Endothelial cell of umbilical vein (primary cell): ENCODE results near the gene ZDHHC17. TPM values are rescaled to one million over a fixed set of nuclear protein-coding genes. Genes with fewer than 3 reads are reported as not detected.

ENCODE experiments used
- BruUV-seq: library from RNA; stranded (reverse); fragments of 400-500 nt; replicated peaks from 2 replicates; lab custom pipeline; 2021; lab: Mats Ljungman, UMichigan
- CTCF ChIA-PET: fragments of 300-600, 350-600 bp; sonication (Branson Sonifier 250); formaldehyde crosslinking; loops from one replicate; lab custom pipeline; 2021; ENCODE audit warnings: antibody characterized with exemption, inconsistent platforms; lab: Charles Lee
- POLR2A ChIA-PET: fragments of 300-600, 350-600 bp; sonication (Branson Sonifier 250); formaldehyde crosslinking; loops from one replicate; lab custom pipeline; 2021; ENCODE audit warnings: antibody characterized with exemption, inconsistent platforms; lab: Charles Lee
- DNase-seq: peaks from one replicate; pipeline ENCODE4 v3.0.0-alpha.2; 2011; ENCODE audit warnings: low read depth, low spot score
- FAIRE-seq: peaks from 2 replicates; lab custom pipeline; 2011; peaks lifted over from hg19 to GRCh38; lab: Jason Lieb, UNC
- H2AFZ ChIP-seq: 2 replicates; pipeline ENCODE4 v1.6.0; 2012; ENCODE audit warnings: low read depth, low read length, control low read depth, inconsistent platforms
- H3K27ac ChIP-seq: 2 replicates; pipeline ENCODE4 v1.5.1; 2011; ENCODE audit warnings: low read depth, mild to moderate bottlenecking, control low read depth, low read length, moderate library complexity; ENCODE audit not compliant: insufficient read depth
- H3K27me3 ChIP-seq, 2 experiments: 2 replicates each; pipeline versions ENCODE4 v1.6.0 to v1.6.1; 2011; ENCODE audit warnings: low read length in 2 of 2, mixed read lengths in 1 of 2; ENCODE audit not compliant: control insufficient read depth in 2 of 2, insufficient read depth in 2 of 2
- H3K36me3 ChIP-seq, 2 experiments: 2 replicates in 1 of 2; 3 replicates in 1 of 2; pipeline ENCODE4 v1.5.1; 2011; ENCODE audit warnings: low read length in 2 of 2, mild to moderate bottlenecking in 1 of 2, moderate library complexity in 1 of 2; ENCODE audit not compliant: control insufficient read depth in 2 of 2, insufficient read depth in 2 of 2; ENCODE audit errors: extremely low read depth in 1 of 2
- H3K4me1 ChIP-seq: 3 replicates; pipeline ENCODE4 v1.5.1; 2011; ENCODE audit warnings: mild to moderate bottlenecking, low read length; ENCODE audit not compliant: control insufficient read depth, insufficient read depth; ENCODE audit errors: extremely low read depth
- H3K4me2 ChIP-seq: 2 replicates; pipeline ENCODE4 v1.6.1; 2011; ENCODE audit warnings: low read length, control low read depth, mixed read lengths; ENCODE audit not compliant: insufficient read depth
- H3K4me3 ChIP-seq, 3 experiments: fragments of 200-600 bp in 1 of 3; sonication (generic), shearing (Covaris generic) in 1 of 3; replicated peaks in 1 of 3; 2 replicates each; pipeline ENCODE4 v1.5.1; 2011 to 2016; ENCODE audit warnings: control low read depth in 3 of 3, low read length in 3 of 3, mild to moderate bottlenecking in 2 of 3, inconsistent platforms in 1 of 3, low read depth in 1 of 3, moderate library complexity in 1 of 3; ENCODE audit not compliant: insufficient read depth in 1 of 3
- H3K79me2 ChIP-seq: 2 replicates; pipeline ENCODE4 v1.6.0; 2012; ENCODE audit warnings: low read length, inconsistent platforms; ENCODE audit not compliant: control insufficient read depth, insufficient read depth
- H3K9ac ChIP-seq: replicated peaks from 2 replicates; pipeline ENCODE3; 2011; ENCODE audit warnings: low read length, control low read depth; ENCODE audit not compliant: insufficient read depth; ENCODE audit errors: extremely low read depth
- H3K9me1 ChIP-seq: replicated peaks from 3 replicates; pipeline ENCODE4 v1.6.0; 2011; ENCODE audit warnings: mild to moderate bottlenecking, low read length; ENCODE audit not compliant: control insufficient read depth, insufficient read depth; ENCODE audit errors: extremely low read depth
- H3K9me3 ChIP-seq: replicated peaks from 2 replicates; pipeline ENCODE4 v1.5.1; 2012; ENCODE audit warnings: low read length, inconsistent platforms; ENCODE audit not compliant: control insufficient read depth, insufficient read depth
- H4K20me1 ChIP-seq: replicated peaks from 2 replicates; pipeline ENCODE3; 2011; ENCODE audit warnings: mild to moderate bottlenecking, low read length; ENCODE audit not compliant: control insufficient read depth, insufficient read depth; ENCODE audit errors: extremely low read depth
- EZH2 ChIP-seq: IDR thresholded peaks from 2 replicates; pipeline ENCODE4 v1.6.1; 2012; ENCODE audit warnings: borderline replicate concordance, low read depth, mild to moderate bottlenecking, moderate library complexity, low read length, inconsistent platforms; ENCODE audit not compliant: severe bottlenecking
- FOS ChIP-seq: IDR thresholded peaks from 2 replicates; pipeline ENCODE4 v1.6.1; 2011; ENCODE audit warnings: mild to moderate bottlenecking, low read length, moderate library complexity, borderline replicate concordance; ENCODE audit not compliant: insufficient read depth
- GATA2 ChIP-seq: IDR thresholded peaks from 2 replicates; pipeline ENCODE4 v1.7.0; 2011; ENCODE audit warnings: low read depth, mild to moderate bottlenecking, moderate library complexity, mixed read lengths, low read length; ENCODE audit not compliant: insufficient read length, insufficient read depth
- JUN ChIP-seq: IDR thresholded peaks from 2 replicates; pipeline ENCODE4 v1.6.1; 2011; ENCODE audit warnings: borderline replicate concordance, low read depth; ENCODE audit not compliant: insufficient read length, insufficient read depth
- MYC ChIP-seq: IDR thresholded peaks from one replicate; pipeline ENCODE4 v1.6.1; 2011; ENCODE audit warnings: mild to moderate bottlenecking, low read depth, low read length
- POLR2A ChIP-seq: IDR thresholded peaks from 2 replicates; pipeline ENCODE4 v1.6.1; 2012; ENCODE audit warnings: low read depth, mild to moderate bottlenecking, control low read depth, low read length
- POLR2AphosphoS5 ChIP-seq: IDR thresholded peaks from 2 replicates; pipeline ENCODE4 v1.6.1; 2012; ENCODE audit warnings: low read depth, mild to moderate bottlenecking, control low read depth, low read length, moderate library complexity; ENCODE audit not compliant: insufficient read depth
- dilution Hi-C: fragments of 300-500 bp; cut with MboI; formaldehyde crosslinking; loops from one replicate; pipeline ENCODE4 v1.15.0; 2019; ENCODE audit warnings: low sequenced_read_pairs; ENCODE audit not compliant: extremely low pct_ligation_motif_present
- intact Hi-C: fragments of 100-400 bp; cut with micrococcal nuclease; formaldehyde crosslinking; loops from one replicate; pipeline ENCODE4 v1.10.0; 2022
- polyA plus RNA-seq, 4 experiments: library from polyadenylated mRNA; depleted of rRNA in 3 of 4; stranded (reverse) in 3 of 4; unstranded in 1 of 4; fragments of >200 nt; gene quantifications; 2 replicates each; pipeline versions ENCODE4 v1.2.1 to v1.2.3, GENCODE V29; 2011 to 2012; ENCODE audit warnings: missing spikeins in 1 of 4
- total RNA-seq: library from RNA; stranded (reverse); gene quantifications from 2 replicates; pipeline ENCODE4 v1.2.3, GENCODE V29; 2021
- TF ChIP-seq, protein P1 (sequence below): IDR thresholded peaks from 2 replicates; pipeline ENCODE4 v1.6.1; 2011; ENCODE audit not compliant: insufficient read depth, insufficient read length
- TF ChIP-seq, protein P2 (sequence below), 2 donors: IDR thresholded peaks; 1 replicate in 1 of 2; 2 replicates in 1 of 2; pipeline ENCODE4 v1.5.1; 2011; ENCODE audit warnings: low read length in 2 of 2, mild to moderate bottlenecking in 2 of 2, moderate library complexity in 2 of 2, control low read depth in 1 of 2, inconsistent platforms in 1 of 2, low read depth in 1 of 2; ENCODE audit not compliant: insufficient read depth in 1 of 2; ENCODE audit errors: extremely low read depth in 1 of 2

Gene ZDHHC17
- total and polyA plus RNA-seq, 2 donors (not counting 3 experiments of a cell fraction or from before 2014, with no cell fraction given), result 21.2 to 26.9 TPM

- FAIRE-seq, result no peak
- no peaks in the 10 kb centered on the region for H3K27me3 ChIP-seq
- no peaks in the 10 kb centered on the region for H3K9me3 ChIP-seq
- no peak overlapping the region for H3K4me2 ChIP-seq
- H3K9ac ChIP-seq, result no peak overlapping the region
- H2AFZ ChIP-seq, result no peak overlapping the region
- no peak for DNase-seq
- dilution Hi-C loops (no loop called here), intact Hi-C loops (no loop called here)
- ChIA-PET CTCF (interaction anchor here (1.0 kb wide), 1 partner anchor 180 kb away, joined by 3 read pairs; no protein-coding TSS in a partner anchor), POLR2A (no interaction called here)
- H3K4me1 ChIP-seq, result no peaks in the 10 kb centered on the region
- H3K9me1 ChIP-seq, result no peaks in the 10 kb centered on the region
- H3K79me2 ChIP-seq, result no peaks in the 10 kb centered on the region
- H3K36me3 ChIP-seq, result peaks cover 0 to 6% of the 10 kb centered on the region in 2 experiments
- no peaks in the 10 kb centered on the region for H4K20me1 ChIP-seq
- no peak overlapping the region for H3K4me3 ChIP-seq
- BruUV-seq, result no TSS peak
- no peak for TF ChIP-seq MYC
- TF ChIP-seq, protein P1, sequence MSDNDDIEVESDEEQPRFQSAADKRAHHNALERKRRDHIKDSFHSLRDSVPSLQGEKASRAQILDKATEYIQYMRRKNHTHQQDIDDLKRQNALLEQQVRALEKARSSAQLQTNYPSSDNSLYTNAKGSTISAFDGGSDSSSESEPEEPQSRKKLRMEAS, result no peak
- TF ChIP-seq, protein P2, sequence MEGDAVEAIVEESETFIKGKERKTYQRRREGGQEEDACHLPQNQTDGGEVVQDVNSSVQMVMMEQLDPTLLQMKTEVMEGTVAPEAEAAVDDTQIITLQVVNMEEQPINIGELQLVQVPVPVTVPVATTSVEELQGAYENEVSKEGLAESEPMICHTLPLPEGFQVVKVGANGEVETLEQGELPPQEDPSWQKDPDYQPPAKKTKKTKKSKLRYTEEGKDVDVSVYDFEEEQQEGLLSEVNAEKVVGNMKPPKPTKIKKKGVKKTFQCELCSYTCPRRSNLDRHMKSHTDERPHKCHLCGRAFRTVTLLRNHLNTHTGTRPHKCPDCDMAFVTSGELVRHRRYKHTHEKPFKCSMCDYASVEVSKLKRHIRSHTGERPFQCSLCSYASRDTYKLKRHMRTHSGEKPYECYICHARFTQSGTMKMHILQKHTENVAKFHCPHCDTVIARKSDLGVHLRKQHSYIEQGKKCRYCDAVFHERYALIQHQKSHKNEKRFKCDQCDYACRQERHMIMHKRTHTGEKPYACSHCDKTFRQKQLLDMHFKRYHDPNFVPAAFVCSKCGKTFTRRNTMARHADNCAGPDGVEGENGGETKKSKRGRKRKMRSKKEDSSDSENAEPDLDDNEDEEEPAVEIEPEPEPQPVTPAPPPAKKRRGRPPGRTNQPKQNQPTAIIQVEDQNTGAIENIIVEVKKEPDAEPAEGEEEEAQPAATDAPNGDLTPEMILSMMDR (IDR thresholded peaks at IDR 0.05; ENCODE audit: extremely low read depth in 1 of 2, insufficient read depth in 1 of 2, low read depth in 1 of 2, low read length in 2 of 2), result no peak
- no peak for TF ChIP-seq FOS
- no peak for TF ChIP-seq GATA2
- TF ChIP-seq POLR2AphosphoS5, result no peak
- no peak for TF ChIP-seq EZH2
- TF ChIP-seq POLR2A, result no peak
- TF ChIP-seq JUN, result no peak
- no peak overlapping the region for H3K27ac ChIP-seq
These were observed 66.5 kb downstream of the ZDHHC17 start for GRCh38 chr12:76830436-76830835.
